ENCODE results near the gene CCNY. TPM values are rescaled to one million over a fixed set of nuclear protein-coding genes. Genes with fewer than 3 reads are reported as not detected.

The CCNY gene
- total and polyA plus RNA-seq, 12 donors, result 26.0 to 99.4 (median 88.9) TPM

DNA sequence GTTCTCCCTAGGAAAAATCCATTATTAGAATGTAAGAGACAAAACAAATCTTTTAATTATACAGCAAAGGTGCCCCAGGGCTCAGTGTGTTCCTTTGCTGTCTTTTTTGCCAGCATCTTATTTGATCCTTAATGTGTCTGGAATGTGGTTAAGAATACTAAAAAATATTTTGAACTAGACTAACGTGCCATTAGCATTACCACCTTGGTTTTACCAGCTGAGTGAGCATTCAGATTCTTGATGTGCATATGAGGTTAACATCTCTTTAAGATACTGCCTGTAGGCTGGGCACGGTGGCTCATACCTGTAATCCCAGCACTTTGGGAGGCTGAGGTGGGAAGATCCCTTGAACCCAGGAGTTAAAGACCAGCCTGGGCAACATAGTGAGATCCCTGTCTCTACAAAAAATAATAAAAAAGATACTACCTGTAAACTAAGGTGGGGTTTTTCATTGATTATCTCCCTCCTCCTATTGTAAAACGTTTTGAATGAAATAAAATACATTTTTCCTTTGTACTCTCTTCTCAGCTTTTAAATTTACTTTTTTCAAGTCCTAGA is 96.6 kb downstream of the CCNY start:
- no peak overlapping the region for H3K27ac ChIP-seq
- H3K9me3 ChIP-seq, result peaks cover 0 to 5% (median 0%) of the 10 kb centered on the region in 11 donors
- WGBS, 2 donors, result 82 to 85% methylated on average over 3 of the region's 3 CpGs
- no peaks in the 10 kb centered on the region for H3K36me3 ChIP-seq
- no peak for DNase-seq
- H3K4me3 ChIP-seq, result no peak overlapping the region
- intact Hi-C loops (cut with DNase I), result no loop called here
- no peak for ATAC-seq
- no peaks in the 10 kb centered on the region for H3K27me3 ChIP-seq
- H3K4me1 ChIP-seq, result peaks cover 0 to 61% (median 37%) of the 10 kb centered on the region in 9 donors
- no peak for TF ChIP-seq CTCF (IDR thresholded peaks at IDR 0.05)

- no peaks in the 10 kb centered on the region for H3K27me3 ChIP-seq
- peaks cover 0 to 16% (median 5%) of the 10 kb centered on the region in 11 donors for H3K9me3 ChIP-seq
- peaks cover 0 to 56% (median 28%) of the 10 kb centered on the region in 9 donors for H3K4me1 ChIP-seq
- no peak for TF ChIP-seq CTCF (IDR thresholded peaks at IDR 0.05)
- DNase-seq (no peak), ATAC-seq (no peak)
- intact Hi-C loops (cut with DNase I), result no loop called here
- H3K27ac ChIP-seq, result peak overlapping the region in 1 of 10 donors; percentile 8
- no peaks in the 10 kb centered on the region for H3K36me3 ChIP-seq
- no peak overlapping the region for H3K4me3 ChIP-seq
- 86 to 93% methylated on average over 7 of the region's 7 CpGs for WGBS, 2 donors
Observed at GRCh38 chr10:35433851-35434426, 97.6 kb downstream of the CCNY start.

- intact Hi-C loops (cut with DNase I), result no loop called here
- Histone ChIP-seq H3K27ac (peak overlapping the region in 1 of 10 donors; percentile 4), H3K4me1 (peaks cover 0 to 56% (median 28%) of the 10 kb centered on the region in 9 donors), H3K36me3 (no peaks in the 10 kb centered on the region), H3K4me3 (no peak overlapping the region), H3K9me3 (peaks cover 0 to 22% (median 10%) of the 10 kb centered on the region in 11 donors), H3K27me3 (no peaks in the 10 kb centered on the region)
- 95 to 97% methylated on average over 1 of the region's 1 CpG for WGBS, 2 donors
- DNase-seq (no peak), ATAC-seq (no peak)
- no peak for TF ChIP-seq CTCF (IDR thresholded peaks at IDR 0.05)
Observed at GRCh38 chr10:35434533-35434932, 98.2 kb downstream of the CCNY start.

- DNase-seq (no peak), ATAC-seq (peak in 7 of 8 donors; percentile 12 to 58 (median 47))
- H3K4me1 ChIP-seq, result peaks cover 4 to 69% (median 41%) of the 10 kb centered on the region in 9 donors
- no peaks in the 10 kb centered on the region for H3K27me3 ChIP-seq
- 77 to 92% methylated on average over 4 of the region's 4 CpGs for WGBS, 2 donors
- H3K4me3 ChIP-seq, result no peak overlapping the region
- peaks cover 0 to 25% (median 11%) of the 10 kb centered on the region in 11 donors for H3K9me3 ChIP-seq
- intact Hi-C loops (cut with DNase I), result no loop called here
- peak in 1 of 9 donors; percentile 8 for TF ChIP-seq CTCF (IDR thresholded peaks at IDR 0.05)
- peak overlapping the region in 3 of 10 donors; percentile 30 to 39 (median 34) for H3K27ac ChIP-seq
- no peaks in the 10 kb centered on the region for H3K36me3 ChIP-seq
Observed at GRCh38 chr10:35435824-35436223, 99.5 kb downstream of the CCNY start.
